Loucy (cell line): ENCODE results near the gene POLRMT.

Experiments used
- H2AFZ ChIP-seq: fragments of 200-600 bp; sonication (generic); 2 replicates; pipeline ENCODE4 v1.6.0; 2016; ENCODE audit warnings: antibody characterized with exemption, mild to moderate bottlenecking, low read length, moderate library complexity
- H3F3A ChIP-seq: fragments of 200-600 bp; 2 replicates; pipeline ENCODE4 v1.6.0; 2016; ENCODE audit warnings: antibody characterized with exemption, low read depth, mild to moderate bottlenecking
- H3K27me3 ChIP-seq: fragments of 200-600 bp; sonication (generic); 2 replicates; pipeline ENCODE4 v1.6.1; 2014; ENCODE audit warnings: low read length, mild to moderate bottlenecking; ENCODE audit not compliant: insufficient read depth, poor library complexity, severe bottlenecking
- H3K36me3 ChIP-seq: fragments of 200-600 bp; sonication (generic); 2 replicates; pipeline ENCODE4 v1.6.1; 2016; ENCODE audit warnings: low read length; ENCODE audit not compliant: insufficient read depth
- H3K4me1 ChIP-seq: fragments of 200-600 bp; sonication (generic); 2 replicates; pipeline ENCODE4 v1.5.1; 2014; ENCODE audit warnings: low read length, mild to moderate bottlenecking; ENCODE audit not compliant: insufficient read depth, poor library complexity, severe bottlenecking
- H3K4me2 ChIP-seq: fragments of 200-600 bp; sonication (generic); 2 replicates; pipeline ENCODE4 v1.6.0; 2014; ENCODE audit warnings: antibody characterized with exemption, low read length, low read depth, mild to moderate bottlenecking; ENCODE audit not compliant: poor library complexity, severe bottlenecking
- H3K4me3 ChIP-seq: fragments of 200-600 bp; sonication (generic); 2 replicates; pipeline ENCODE4 v1.5.1; 2014; ENCODE audit warnings: low read length, mild to moderate bottlenecking, mixed read lengths; ENCODE audit not compliant: poor library complexity, severe bottlenecking
- H3K79me2 ChIP-seq: fragments of 200-600 bp; sonication (generic); 2 replicates; pipeline ENCODE4 v1.6.1; 2014; ENCODE audit warnings: low read length; ENCODE audit not compliant: insufficient read depth
- H3K9ac ChIP-seq: fragments of 200-600 bp; sonication (generic); 2 replicates; pipeline ENCODE4 v1.6.0; 2014; ENCODE audit warnings: mild to moderate bottlenecking, low read depth, low read length, moderate library complexity; ENCODE audit not compliant: poor library complexity, severe bottlenecking
- H3K9me2 ChIP-seq: fragments of 200-600 bp; sonication (generic); replicated peaks from 2 replicates; pipeline ENCODE4 v1.6.1; 2016; ENCODE audit warnings: low read depth, low read length, mixed read lengths
- H3K9me3 ChIP-seq: fragments of 200-600 bp; sonication (generic); 2 replicates; pipeline ENCODE4 v1.6.1; 2014; ENCODE audit warnings: mild to moderate bottlenecking, antibody characterized with exemption, low read length, low read depth; ENCODE audit not compliant: insufficient read depth
- H4K20me1 ChIP-seq: fragments of 200-600 bp; sonication (generic); 2 replicates; pipeline ENCODE4 v1.6.0; 2014; ENCODE audit warnings: antibody characterized with exemption, low read length, mild to moderate bottlenecking; ENCODE audit not compliant: insufficient read depth, poor library complexity, severe bottlenecking
- CTCF ChIP-seq: fragments of 200-600 bp; sonication (generic); conservative IDR thresholded peaks from 2 replicates; pipeline ENCODE4 v1.5.1; 2014; ENCODE audit warnings: mild to moderate bottlenecking, antibody characterized with exemption, low read length
- EZH2phosphoT487 ChIP-seq: fragments of 200-600 bp; IDR thresholded peaks from 2 replicates; pipeline ENCODE4 v1.6.1; 2018; ENCODE audit warnings: antibody characterized with exemption, mild to moderate bottlenecking, moderate library complexity, borderline replicate concordance

Gene POLRMT

DNA sequence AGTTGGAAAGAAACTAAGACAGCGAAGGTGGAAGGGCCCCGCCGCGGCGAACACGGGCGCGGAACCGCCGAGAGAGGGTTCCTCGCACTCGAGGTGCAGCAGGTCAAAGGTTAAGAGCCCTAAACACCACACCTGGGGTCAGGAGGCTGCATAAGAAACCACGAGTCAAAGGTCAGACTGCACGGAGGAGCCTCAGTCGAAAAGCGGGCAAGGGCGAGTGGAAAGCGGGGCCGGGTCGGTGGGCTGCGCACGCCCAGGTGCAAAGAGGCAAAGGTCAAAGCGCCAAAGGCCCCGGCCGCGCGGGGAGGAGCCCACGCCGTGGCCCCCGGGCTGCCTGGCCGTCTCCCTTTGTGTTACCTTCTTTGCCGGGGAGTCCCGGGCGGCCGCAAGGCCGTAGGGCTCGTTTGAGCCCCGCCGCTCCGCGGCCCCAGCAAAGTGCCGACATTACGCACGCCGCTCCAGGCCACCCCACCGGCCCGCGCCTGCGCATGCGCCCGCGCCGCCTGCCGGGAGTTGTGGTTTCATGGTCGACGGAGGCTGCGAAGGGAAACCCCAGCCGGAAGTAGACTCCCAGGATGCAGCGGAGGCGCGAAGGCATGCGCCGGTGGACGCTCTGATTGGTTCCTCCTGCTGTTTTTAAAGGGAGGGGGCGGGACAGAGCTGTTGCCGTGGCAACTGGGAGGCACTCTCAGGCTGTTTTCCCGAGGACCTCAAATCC is at the start of gene POLRMT:
POLRMT (minus strand) TSS at position 470 of the 718 bp plus-strand sequence; CDS start at position 445, 25 bp downstream.
- Histone ChIP-seq H3K9ac (peak within 1 kb of the TSS; percentile 85), H3K4me3 (peak within 1 kb of the TSS; percentile 96), H3F3A (no peaks in the 10 kb centered on the region), H3K79me2 (peaks cover 37% of the 10 kb centered on the region), H3K9me2 (no peaks in the 10 kb centered on the region), H3K36me3 (0 out of 2 replicates have a peak, but pooled peaks cover 5% of the 10 kb centered on the region), H4K20me1 (peaks cover 5% of the 10 kb centered on the region), H3K4me1 (peaks cover 15% of the 10 kb centered on the region), H3K9me3 (no peaks in the 10 kb centered on the region), H2AFZ (peak within 1 kb of the TSS; percentile 96), H3K4me2 (peak within 1 kb of the TSS; percentile 97), H3K27me3 (no peaks in the 10 kb centered on the region)
- TF ChIP-seq EZH2phosphoT487 (no peak), CTCF (no peak)

GRCh38 chr19:682678-683320 is 49.5 kb upstream of the POLRMT start:
- Histone ChIP-seq H3K9me2 (no peaks in the 10 kb centered on the region), H2AFZ (no peak overlapping the region), H3K4me2 (no peak overlapping the region), H3K9me3 (no peaks in the 10 kb centered on the region), H3K9ac (no peak overlapping the region), H3K27me3 (no peaks in the 10 kb centered on the region), H3F3A (no peaks in the 10 kb centered on the region), H3K79me2 (peaks cover 7% of the 10 kb centered on the region; the same call in 1 of the 2 replicates), H3K36me3 (no peaks in the 10 kb centered on the region), H4K20me1 (no peaks in the 10 kb centered on the region), H3K4me3 (no peak overlapping the region), H3K4me1 (peaks cover 15% of the 10 kb centered on the region)
- TF ChIP-seq CTCF (no peak), EZH2phosphoT487 (no peak)

GRCh38 chr19:681029-682019 is 48.0 kb upstream of the POLRMT start:
- Histone ChIP-seq H2AFZ (peak overlapping the region; percentile 96; the same call in 1 of the 2 replicates), H3K9me3 (no peaks in the 10 kb centered on the region), H4K20me1 (no peaks in the 10 kb centered on the region), H3K27me3 (no peaks in the 10 kb centered on the region), H3K4me1 (peaks cover 15% of the 10 kb centered on the region), H3K9ac (peak overlapping the region; percentile 55), H3K79me2 (peaks cover 7% of the 10 kb centered on the region; the same call in 1 of the 2 replicates), H3K36me3 (no peaks in the 10 kb centered on the region), H3F3A (no peaks in the 10 kb centered on the region), H3K4me3 (peak overlapping the region; percentile 74), H3K9me2 (no peaks in the 10 kb centered on the region), H3K4me2 (peak overlapping the region; percentile 69)
- TF ChIP-seq CTCF = no peak
